HG02970 (cell line): ENCODE data around the gene RAB31.

Experiments
- ATAC-seq: cut with Tn5 transposase; IDR thresholded peaks from one replicate; pipeline ENCODE4 v1.9.1; 2021; ENCODE audit warnings: mild to moderate bottlenecking, moderate library complexity, moderate number of reproducible peaks; ENCODE audit not compliant: unreplicated experiment, low FRiP score

Gene RAB31

DNA sequence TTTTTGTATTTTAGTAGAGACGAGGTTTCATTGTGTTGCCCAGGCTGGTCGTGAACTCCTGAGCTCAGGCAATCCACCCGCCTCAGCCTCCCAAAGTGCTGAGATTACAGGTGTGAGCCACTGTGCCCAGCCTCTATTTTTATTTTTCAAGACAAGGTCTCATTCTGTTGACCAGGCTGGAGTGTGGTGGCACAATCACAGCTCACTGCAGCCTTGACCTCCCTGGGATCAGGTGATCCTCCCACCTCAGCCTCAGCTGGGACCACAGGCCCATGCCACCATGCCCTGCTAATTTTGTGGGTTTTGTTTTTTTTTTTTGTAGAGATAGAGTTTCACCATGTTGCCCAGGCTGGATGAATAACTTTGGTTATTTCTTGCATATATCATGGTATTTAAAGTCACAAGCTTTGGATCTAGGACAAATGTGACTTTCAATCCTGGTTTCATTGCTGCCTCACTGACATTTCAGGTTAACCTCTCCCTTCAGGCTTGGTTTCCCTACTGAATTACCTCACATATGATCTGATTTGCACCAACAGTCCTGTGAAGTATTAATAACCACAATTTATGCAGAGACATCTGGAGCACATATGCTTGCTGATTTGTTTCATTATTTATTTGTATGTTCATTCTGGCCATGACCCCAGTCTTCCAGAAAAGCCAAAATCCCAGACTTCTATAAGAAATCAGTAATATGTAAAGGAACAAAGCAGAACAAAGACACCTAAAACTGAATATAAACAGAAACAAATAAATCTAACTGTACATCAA is 17.5 kb upstream of the RAB31 start:
- ATAC-seq = no peak

DNA sequence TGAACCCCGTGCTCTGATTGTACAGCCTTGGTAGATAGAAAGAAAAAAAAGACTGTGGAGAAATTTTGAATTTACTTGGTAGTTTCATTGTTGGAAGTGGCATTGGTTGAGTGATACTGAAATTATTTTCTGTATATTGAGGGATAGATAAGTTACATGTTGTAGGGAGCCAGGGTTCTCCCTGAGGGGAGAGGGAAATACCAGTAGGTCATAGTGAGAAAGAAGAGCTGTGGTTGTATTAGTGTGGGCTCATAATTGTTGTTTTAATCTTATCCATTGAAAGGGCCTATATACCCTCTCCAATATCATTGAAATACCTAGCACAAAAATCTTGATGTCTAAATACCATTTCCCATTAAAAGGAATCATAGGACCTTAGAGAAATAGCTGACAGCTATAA is 16.9 kb upstream of the RAB31 start:
- no peak for ATAC-seq

DNA sequence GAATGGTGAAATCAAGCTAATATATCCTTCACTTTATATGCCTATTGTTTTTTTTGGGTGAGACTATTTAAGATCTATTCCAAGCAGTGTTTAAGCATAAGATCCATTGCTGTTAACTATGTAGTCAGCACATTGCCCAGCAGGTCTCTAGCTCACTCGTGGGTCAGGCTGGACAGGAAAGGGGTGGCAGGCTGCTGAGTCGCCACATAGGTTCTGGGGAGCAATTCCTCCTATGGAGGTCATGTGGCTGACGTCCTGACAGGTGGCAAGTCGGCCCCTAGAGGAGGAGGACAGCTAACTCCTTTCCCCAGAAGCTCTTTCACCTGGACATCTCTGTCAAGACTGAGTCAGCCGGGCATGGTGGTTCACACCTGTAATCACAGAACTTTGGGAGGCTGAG is 13.9 kb upstream of the RAB31 start:
- no peak for ATAC-seq

DNA sequence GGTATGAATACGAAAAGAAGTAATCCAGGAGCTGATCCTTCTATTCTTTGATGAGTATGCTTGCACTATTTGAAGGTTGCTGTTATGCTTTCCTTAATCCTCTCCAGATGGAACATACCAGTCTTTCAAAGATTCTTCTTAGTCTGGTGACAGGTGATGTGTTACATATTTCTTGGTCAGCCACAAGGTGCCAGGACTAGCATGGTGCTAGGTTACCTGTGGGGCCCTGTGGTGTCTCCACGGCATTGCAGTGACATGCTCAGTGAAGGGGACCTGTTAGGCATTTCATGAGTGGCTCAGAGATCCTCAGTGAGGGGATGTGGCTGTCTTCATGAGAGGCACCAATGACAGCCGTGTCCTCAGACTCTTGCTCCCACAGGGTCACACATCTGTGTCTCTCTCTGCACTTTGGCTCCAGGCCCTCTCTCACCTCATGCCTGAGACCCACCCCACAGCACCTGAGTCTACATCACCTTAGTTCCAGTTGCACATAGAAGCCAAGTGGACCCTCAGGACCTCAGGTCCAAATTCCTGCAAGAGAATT is 13.1 kb upstream of the RAB31 start:
- no peak for ATAC-seq

DNA sequence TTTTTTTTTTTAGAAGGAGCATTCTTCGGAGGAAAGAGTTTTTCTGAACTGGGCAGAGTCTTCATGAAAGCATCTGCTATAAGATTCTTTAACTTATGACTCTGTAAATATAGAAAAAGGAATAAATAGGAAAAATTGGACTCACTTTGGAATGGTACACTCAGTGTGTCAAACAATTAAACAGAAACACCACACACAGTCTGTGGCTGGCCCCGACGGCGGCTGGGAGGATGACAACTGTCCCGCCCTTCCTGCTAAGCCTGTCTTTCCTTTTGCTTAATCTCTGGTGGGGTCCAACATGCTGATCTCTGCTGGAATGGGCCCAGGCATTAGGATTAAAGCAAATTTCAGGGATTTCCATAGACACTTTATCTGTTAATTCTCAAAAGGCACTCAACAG is 12.5 kb upstream of the RAB31 start:
- ATAC-seq = no peak

DNA sequence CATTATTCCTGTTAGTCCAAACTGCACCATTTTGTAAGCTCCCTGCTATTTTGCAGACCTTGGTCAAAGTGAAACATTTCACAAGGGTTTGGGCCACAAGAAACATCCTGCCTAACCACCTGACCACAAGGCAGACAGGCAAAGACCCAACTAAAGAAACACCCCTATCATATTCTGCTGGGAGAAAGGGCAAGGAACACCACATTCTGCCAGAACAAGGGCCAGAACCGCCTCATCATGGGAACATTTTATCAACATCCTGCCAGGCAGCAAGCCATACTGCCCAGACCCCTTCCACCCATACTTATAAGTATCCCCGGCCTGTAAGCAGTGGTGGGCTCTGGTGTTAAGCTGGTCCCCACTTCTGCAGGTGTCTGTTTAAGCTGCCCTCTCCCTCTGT is 12.0 kb upstream of the RAB31 start:
- no peak for ATAC-seq

DNA sequence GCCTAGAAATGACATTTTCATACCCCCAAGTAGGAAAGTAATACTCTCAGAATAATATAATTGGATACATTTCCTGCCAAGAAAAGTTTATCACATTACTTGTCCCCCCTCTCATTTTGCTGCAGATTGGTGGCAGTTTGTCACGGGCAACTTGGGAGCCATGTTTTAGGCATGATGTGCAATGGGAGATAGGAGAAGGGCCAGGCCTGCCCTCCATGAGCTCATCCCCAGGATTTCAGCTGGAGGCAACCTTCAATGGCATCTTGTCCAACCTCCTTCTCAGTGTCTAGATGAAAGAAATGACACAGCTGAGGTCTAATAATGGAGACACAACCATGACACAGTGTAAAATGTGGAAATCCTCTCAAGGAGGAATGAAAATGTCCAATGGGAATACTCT is 11.4 kb upstream of the RAB31 start:
- ATAC-seq = no peak

DNA sequence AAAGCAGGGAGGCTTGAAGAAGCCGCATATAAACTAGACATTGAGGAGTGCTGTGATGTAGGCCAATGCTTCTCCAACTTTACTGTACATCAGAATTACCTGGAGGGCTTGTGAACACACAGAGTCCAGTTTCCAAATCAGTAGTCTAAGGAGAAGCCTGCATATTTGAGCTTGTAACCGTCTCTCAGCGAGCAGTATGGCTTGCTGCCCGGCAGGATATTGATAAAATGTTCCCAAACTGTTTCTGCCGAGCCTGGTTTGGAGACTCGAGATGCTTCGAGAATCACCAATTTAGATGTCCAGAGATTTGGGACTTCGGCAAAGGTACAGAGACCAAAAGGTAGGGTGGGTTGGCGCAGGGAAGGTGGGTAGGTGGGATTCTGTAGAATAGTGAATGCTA is 11.0 kb upstream of the RAB31 start:
- ATAC-seq = no peak

DNA sequence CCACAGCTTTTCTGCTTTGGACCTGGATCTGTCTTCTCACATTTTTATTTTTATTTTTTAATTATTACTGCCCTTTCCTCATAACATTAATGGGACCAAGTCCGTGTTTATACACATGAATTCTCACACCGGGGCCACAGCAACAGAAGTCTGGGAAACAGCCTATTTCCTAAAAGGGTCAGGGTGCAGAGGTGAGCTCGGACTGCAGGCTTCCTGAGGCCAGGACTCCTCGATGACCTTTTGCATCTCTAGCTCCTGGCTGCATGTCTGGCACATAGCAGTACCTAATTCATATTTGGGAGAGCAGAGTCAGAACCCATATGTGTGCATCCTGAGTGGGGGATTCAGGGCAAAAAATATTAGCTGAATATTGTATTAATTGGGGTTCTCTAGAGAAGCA is 9.6 kb upstream of the RAB31 start:
- no peak for ATAC-seq

DNA sequence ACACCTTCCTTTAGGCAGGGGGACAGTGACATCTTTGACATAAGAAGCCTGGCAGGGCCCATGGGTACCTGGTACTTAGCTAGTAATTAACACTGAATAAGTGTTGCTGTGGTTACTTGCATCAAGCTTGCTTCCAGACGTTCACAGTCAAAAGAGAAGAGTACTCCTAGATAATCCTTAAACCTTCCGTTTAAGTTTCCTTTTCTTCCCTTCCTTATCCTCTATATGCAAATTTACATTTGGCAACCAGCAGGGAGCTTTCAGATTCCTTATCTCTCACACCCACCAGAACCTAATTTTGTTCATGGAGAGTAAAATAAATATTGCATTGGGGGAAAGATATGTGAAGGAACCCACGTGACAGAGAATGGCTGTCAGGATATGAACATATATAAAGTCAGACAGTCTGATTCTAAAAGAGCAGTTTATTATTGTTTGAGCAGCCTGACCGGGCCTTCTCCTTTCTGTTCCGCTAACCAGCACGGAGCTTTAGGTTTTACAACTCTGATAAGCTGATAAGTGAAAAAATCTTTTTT is 7.8 kb upstream of the RAB31 start:
- no peak for ATAC-seq

DNA sequence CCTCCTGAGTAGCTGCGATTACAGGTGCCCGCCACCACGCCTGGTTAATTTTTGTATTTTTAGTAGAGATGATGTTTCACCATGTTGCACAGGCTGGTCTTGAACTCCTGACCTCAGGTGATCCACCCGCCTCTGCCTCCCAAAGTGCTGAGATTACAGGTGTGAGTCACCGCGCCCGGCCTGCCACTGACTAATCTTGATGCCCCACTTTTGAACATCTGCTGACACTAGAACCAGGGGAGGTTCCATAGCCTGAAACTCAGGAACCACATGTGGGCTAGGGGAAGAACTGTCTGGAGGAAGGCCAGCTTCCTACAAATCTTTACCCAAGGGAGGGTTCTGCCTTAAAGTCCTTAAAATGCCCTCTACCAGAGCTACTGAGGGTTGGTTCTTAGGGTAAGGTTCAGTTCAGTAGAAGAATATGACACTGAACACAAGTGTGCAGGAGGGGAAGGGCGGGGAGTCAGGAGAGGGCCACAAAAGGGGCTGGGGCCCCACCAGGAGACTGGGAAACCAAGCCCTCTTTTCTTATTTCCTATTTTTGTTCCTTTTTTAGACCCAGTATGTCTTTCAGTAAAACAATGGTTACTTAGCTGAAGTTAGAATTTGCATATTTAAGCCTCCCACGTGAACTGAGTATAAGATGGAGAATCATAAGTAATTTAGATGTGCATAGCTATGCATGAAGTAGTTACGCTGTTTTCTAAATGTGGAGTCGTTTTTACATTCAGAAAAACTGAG is 6.3 kb upstream of the RAB31 start:
- ATAC-seq = no peak

DNA sequence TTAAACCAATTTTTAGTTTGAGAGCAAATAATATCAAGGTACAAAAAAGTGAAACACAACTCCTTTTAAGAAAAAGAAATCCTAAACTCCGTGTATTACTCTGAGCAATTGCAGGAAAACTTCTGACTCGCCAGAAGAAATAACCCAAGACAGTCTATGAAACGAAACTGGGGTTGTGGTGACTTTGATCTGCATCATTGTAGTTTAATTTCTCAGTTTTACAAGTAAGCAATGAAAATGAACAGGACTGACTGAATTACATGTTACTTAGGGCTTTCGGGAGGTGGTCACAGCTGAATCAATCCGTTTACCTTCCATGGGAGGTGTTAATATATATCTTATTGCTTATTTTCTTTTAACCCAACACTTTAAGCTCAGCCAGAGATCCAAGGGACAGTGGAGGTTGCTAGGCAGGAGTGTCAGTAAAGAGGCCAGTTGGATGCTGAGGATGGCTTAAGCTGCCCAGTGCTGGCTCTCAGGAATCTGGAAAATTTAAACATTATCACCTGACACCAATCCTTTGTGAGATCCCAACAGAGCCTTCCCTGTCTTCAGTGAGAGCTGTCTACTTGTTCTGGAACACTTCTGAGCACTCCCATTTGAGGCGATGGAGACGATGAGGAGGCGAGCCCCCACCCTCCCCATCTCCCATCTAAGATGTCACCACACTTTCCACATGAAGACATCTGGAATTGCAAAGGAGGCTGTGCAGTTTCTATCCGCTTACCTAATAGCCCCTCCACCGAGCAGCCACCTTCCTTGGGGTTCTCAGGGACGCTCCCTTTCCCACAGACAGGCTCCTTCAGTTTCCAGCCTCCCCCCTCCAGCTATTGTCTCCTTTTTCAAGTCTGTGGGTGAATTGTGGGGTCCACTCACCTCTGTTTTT is 3.6 kb upstream of the RAB31 start:
- no peak for ATAC-seq

DNA sequence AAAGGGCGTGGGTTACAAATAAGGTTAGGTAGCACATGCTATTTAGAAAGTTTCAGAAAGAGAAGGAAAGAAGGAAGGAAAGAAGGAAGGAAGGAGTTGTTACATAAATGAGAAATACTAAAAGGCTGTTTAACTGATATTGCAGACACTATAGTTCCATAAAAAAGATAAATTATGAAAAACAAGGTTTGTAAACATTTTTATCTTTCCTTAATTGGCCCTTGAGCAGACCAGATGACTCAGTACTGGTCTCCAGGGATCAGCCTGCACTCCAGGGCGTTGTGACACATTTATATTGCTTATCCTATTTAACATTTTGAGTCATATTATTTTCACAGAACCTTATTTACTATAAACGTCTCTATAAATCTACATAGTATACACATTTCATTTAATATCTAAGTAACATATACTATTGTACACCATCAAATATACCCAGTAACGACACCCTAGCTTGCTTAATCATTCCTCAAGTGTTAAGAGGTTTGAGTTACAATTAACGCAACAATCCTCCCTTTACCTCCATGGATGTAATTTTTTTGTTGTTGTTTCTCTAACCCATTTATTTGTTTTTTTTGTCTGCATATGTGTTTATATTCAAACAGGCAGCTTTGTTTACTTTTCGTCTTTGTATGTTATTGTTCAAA is 2.8 kb upstream of the RAB31 start:
- no peak for ATAC-seq

DNA sequence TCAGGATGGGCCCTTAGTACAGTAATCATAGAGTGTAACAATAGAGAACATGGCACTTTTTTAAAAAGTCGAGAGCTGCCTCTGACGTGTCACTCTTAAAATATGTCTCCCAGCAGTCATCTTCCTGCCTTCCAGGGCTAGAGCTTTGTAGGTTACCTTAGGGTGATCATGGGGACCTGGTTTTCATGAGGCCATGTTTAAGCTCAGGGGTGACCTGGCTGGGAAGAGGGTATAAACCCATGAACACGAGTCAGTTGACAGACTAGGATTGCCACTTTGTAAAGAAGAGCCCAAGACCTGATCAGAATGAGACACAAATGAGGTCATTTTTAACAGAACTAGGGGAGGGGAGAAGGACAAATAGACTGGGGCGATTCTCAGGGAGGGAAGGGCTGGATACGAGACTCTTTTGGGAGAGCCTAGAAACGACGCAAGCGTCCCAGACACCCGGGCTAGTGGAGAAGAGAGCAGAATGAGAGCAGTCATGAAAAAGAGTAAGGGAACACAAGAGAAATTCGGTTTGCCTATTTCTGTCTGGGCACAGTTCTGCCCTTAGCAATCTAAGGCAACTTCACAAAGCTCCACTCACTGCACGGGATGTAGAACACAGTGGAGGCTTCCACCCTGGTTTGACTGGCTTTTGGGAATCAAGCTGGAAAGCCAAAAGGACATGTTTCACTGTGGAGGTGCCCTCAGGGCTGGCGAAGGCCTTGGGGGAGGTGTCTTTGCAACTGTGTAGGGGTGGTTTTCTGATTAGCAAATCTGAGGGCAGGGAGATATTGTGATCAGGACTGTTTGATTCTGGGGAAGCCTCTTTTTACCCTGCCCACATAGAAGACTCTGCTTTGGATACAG is 1.8 kb upstream of the RAB31 start:
- ATAC-seq = no peak

DNA sequence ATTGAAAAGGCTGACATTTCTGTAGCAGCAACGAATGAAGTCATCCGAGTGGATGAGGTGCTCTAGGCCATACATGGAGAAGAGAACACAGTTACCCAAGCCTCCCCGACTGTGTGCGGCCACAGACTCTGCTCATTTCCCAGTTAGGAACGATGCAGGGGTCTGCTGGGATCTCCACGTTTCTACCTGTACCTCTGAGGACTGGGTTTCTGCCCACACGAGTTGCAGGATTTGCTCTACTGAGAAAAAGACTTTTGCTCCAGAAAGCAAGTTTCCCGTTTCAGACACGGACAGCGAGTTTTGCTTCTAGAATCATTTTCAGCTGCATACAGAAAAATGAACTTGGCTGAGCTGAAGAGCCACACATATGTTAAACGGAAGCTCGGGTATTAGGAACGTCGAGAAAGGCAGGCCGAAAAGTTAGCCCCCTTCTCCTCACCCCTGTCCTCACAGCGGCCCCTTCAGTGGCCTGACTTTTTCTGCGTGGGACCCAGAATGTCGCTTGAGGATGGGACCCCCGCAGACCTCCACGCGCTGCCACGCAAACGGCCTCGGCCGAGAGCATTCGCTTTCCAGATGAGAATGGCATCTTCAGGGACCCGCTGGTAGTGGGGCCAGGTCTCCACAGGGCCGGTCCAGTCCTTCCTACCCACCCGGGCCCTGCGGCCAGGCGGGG is 582 bp upstream of the RAB31 start:
- peak; percentile 1 for ATAC-seq

DNA sequence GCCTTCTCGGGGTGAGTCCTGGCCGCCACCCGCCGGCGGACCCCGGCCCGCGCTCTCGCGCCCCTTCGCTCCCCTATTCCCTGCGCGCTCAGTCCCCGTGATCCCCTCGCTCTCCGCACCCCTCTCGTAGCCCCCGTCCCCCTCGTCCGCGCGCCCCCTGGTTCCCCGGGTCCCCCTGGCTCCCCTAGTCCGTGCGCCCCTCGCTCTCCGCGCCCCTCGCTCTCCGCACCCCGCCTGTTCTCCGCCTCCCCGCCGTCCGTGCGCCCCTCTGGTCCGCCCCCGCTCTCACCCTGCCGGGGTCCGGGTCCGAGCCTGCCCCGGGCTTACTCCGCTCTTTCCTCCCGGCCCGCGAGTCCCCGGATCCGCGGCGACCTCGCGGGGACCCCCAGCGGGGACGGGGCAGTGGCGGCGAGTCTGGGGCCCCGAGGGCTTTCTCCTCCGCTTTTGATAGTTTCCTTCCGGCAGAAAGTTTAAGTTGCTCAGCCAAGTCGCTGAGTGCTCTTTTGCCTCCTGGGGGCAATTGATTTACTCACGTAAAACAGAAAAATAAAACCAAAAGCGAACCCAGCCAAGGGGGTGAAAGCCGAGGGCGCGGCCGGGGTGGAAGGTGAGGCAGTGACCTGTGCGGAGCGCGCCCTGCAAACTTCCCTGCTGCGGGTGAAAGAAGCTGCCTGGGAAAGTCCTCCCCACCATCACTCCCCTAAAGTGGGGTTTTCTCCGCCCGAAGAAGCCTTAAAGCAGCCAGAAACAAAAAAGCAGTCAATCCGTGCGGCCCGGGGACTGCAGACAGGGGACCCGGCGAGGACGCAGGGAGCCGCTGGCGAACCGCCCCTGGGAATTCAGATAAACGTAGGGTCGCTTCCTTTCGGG is 568 bp downstream of the RAB31 start:
- ATAC-seq = no peak

DNA sequence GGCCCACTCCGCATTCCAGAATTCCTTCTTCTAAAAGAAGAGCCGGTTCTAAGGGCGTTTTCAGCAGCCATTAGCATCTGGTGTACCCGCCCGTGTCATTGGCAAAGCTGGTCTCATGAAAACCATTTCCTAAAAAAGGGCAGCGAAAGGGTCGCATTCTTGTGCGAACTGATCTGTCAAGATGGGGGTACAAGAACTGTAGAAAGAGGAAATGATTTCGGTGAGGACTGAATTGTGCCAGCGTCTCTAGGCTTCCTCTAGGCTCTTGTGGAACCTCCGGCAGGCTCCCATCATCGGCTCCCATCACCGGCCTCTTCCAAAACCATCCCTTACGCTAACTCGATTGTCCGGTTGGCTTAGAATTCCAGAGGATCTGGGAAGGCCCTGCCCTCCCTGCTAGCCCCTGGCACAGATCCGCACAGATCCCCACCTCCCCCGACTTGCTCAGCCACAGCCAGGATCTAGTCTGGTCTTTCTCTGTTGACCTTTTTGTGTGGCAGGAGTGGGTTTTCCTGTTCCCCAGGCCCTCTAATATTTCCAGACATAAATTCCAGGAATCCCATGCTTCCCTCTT is 1.3 kb downstream of the RAB31 start:
- ATAC-seq = no peak
